ENCODE data around the gene SLC2A9. TPM values are rescaled to one million over a fixed set of nuclear protein-coding genes. Genes with fewer than 3 reads are reported as not detected.

Gene SLC2A9
- 10.4 TPM for total RNA-seq

DNA sequence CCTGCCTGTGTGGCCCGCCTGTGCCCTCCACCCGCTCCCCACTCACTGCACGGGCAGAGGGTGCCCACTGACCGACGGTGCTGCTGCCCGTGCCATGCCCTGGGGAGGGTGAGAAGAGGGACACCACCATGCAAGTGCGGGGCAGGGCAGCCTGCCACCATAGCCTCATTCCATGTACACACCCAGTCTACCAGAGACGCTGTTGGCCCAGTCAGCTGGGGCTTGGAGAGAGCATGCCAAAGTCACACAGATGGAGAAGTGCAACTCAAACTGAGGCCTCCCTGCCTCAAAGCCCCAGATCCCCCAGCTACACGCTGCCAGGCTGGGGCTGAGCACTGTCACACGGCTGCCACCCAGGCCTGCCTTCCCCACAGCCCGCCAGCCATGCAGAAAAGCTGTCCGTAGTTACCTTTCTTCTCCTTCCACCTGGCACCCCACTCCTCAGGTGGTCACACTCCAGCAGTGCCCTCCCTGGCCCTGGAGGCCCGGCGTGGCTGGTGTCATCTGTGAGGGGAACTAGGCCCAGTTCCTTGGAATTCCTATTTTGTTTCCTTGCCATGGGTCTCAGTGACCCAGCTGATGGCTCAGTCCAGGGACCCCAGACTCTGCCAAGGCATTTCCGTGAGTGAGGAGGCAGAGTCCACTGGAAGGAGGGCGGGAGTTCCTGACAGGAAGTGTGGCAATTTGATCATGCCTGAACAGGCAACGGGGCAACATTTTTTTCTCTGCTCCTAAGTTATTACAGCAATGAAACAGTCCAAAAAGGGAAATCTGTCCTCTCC lies at the start of gene SLC2A9:
Gene SLC2A9 (minus strand): TSS at position 627 of the 782 bp plus-strand sequence. CDS start 68 bp downstream, at position 559.
- DNase-seq (ENCODE audit: low spot score): no peak

- no peak for DNase-seq (ENCODE audit: low spot score)
Measured at GRCh38 chr4:10069075-10069642, 47.9 kb upstream of the SLC2A9 start.

- no peak for DNase-seq (ENCODE audit: low spot score)
Measured at GRCh38 chr4:10066670-10067651, 45.7 kb upstream of the SLC2A9 start.

DNA sequence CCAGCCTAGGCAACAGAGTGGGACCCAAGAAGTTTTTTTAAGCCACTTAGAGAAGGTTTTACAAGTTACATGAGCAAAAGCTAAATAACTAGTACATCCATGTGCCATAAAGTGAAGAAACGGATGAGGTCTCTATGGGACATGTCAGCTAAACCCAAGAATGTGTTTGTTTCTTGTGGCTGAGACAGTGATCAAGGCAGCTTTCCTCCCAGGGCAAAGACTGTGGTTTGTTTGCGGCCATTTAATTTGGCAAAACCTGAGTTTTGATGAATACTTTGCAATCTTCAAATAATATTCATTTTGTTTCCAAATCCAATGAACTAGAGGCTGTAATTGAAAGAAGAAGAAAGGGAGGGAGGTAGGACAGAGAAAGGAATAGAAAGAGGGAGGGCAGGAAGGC lies 44.9 kb upstream of the SLC2A9 start:
- DNase-seq (ENCODE audit: low spot score): no peak

DNA sequence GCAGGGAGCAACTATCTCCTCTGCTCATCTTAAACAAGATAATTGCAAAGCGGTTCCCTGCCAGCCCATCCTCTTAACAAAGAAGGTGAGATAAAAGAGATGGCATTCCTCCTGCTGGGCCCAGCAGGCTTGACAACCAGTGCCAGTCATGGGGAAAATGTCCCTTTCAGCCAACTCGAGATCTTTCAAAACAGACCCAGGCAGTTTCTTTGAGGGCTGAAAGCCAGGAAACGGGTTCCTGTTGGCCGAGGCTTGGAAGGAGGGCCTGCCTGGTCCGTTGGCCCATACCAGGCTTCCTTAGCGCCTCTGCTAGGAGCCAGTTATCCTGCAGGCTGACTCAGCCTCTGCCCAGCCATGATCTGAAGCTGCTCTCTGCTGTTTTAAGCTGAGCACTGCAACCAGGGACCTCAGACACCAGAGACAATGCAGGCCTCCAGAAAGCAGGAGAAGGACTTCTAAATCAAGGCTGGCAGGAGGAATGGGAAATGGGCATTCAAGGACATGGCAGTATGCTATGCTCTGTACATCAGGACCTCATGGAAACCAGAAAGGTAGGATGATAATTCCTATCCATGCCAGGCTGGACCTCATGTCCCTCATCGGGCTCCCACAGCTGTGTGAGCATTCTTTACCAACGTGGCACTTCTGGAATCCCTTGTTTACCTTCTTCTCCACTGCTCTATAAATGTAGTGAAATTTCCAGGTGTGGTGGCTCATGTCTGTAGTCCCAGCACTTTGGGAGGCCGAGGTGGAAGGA lies 42.4 kb upstream of the SLC2A9 start:
- peak; percentile 74 for DNase-seq (ENCODE audit: low spot score)

DNA sequence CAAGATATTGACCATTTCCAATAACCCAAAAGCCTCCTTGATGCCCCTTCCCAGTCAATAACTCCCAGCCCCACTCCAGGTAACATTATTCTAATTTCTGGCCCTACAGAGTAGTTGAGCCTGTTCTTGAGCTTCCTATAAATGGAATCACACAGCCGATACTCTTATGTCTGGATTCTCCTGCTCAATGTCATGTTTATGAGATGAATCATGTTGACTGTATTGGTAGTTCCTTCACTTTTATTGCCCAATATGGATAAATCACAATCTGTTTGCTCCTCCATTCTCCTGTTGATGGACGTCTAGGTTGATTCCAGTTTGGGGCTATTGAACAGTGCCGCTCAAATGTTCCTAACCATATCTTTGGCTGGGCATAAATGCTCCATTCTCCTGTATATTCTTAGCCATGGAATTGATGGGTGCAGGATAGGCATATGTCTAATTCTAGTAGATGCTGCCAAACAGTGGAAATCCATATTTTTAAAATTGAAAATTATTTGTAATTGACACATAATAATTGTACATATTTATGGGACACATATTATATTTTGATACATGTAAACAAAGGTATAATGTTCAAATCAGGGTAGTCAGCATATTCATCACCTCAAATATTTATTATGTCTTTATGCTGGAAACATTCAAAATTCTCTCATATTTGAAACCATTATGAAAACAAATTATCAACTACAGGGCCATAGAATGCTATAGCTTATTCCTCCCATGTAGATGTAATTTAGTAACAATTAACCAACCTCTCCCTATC lies 40.5 kb upstream of the SLC2A9 start:
- DNase-seq (ENCODE audit: low spot score): no peak

GRCh38 chr4:10058371-10058770 lies 37.1 kb upstream of the SLC2A9 start:
- no peak for DNase-seq (ENCODE audit: low spot score)

- no peak for DNase-seq (ENCODE audit: low spot score)
Measured at GRCh38 chr4:10057023-10057395, 35.7 kb upstream of the SLC2A9 start.

GRCh38 chr4:10056334-10057022 lies 35.2 kb upstream of the SLC2A9 start:
- DNase-seq (ENCODE audit: low spot score): no peak

DNA sequence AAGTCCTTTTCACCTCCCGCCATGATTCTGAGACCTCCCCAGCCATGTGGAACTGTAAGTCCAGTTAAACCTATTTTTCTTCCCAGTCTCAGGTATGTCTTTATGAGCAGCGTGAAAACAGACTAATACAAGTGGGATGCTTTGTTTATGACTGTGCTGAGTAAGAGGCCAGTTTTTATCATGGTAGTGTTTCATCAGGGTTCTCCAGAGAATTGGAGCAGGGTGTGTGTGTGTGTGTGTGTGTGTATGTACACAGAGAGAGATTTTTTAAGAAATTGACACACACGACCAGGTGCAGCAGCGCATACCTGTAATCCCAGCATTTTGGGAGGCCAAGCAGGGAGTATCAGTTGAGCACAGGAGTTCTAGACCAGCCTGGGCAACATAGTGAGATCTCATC lies 34.6 kb upstream of the SLC2A9 start:
- DNase-seq (ENCODE audit: low spot score): no peak

DNA sequence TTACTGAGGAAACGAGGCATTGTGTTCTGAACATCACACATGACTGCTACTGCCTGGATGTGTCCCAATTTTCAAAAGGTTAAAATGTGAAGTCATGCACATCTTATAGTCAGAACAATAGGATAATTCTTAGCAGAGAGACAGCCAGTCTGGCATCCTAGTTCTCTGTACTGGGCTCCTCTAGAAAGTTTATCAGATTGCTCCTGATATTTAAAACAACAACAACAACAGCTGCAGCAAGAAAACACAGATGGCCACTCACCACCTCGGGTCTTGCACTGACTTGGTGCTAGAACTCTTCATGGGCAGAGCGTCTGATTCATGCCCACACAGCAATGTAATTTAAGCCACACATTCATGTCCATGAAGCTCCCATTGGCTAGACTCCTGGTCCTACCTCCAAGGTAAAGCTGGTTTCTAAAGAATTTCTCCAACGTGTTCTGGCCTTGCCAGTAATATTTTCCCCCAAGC lies 33.3 kb upstream of the SLC2A9 start:
- no peak for DNase-seq (ENCODE audit: low spot score)

- no peak for DNase-seq (ENCODE audit: low spot score)
Measured at GRCh38 chr4:10053635-10054453, 32.5 kb upstream of the SLC2A9 start.

GRCh38 chr4:10051517-10052135 lies 30.3 kb upstream of the SLC2A9 start:
- no peak for DNase-seq (ENCODE audit: low spot score)

DNA sequence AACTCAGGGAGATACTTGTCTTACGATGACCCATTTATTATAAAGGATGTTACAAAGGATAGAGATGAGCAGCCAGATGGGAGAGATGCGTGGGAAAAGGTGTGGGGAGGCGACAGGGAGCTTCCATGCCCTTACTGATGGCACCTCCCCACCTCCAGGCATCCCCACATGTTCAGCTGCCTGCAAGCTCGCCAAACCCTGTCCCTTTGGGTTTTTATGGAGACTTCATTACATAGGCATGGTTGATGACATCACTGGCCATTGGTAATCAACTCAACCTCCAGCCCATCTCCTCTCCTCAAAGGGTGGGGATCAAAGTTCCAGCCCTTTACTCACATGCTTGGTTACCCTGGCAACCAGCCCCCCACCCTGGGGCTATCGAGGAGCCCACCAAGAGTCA lies 29.4 kb upstream of the SLC2A9 start:
- no peak for DNase-seq (ENCODE audit: low spot score)

GRCh38 chr4:10050261-10050661 lies 29.0 kb upstream of the SLC2A9 start:
- no peak for DNase-seq (ENCODE audit: low spot score)

- peak; percentile 17 for DNase-seq (ENCODE audit: low spot score)
Measured at GRCh38 chr4:10048941-10049697, 27.8 kb upstream of the SLC2A9 start.

DNA sequence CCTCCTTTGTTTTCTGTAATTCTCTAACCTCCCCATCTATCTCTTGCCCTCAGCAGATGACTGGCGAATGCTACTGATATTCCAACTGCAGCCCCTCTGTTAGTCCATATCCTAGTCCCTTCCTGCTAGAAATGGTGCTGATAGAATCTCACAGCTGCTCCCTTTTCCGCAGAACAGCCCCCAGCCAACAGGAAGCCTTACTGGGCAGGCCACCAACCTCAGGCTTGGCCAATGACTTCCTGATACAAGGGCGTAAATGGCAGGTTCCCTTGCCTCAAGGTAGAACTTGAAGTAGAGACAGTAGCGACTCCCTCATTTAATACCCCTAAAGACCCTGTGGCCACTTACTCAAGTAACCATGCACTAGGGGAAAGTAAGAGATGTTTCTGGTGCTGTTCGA lies 26.7 kb upstream of the SLC2A9 start:
- no peak for DNase-seq (ENCODE audit: low spot score)

- DNase-seq (ENCODE audit: low spot score): no peak
Measured at GRCh38 chr4:10046471-10046870, 25.2 kb upstream of the SLC2A9 start.

Data from mucosa of gallbladder (tissue), 1 donor.